Limb (tissue), 2 donors: ENCODE data around the gene AGMO.

Experiments used
- DNase-seq, 2 donors: peaks; one replicate each; pipeline ENCODE4 v3.0.0-alpha.2; 2016; ENCODE audit errors: extremely low spot score in 2 of 2

The AGMO gene

DNA sequence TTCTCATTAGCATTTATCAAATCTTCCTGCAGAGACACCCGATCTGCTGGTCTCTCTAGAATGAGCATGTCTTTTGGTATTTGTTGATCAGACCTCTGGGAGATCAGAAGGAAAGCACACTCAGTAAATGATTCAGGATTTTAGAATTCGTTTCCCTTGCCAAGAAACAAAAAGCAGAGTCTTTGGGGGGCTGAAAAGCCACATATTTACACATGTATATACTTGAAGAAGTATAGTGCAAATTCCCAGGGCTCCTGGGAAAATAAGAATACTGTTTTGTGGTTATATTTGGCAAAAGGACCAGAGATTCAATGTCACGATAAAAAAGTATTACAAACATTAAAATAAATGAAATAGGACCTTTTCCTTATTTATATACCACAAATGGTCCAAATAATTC lies 100.2 kb downstream of the AGMO start:
- DNase-seq, result no peak

DNA sequence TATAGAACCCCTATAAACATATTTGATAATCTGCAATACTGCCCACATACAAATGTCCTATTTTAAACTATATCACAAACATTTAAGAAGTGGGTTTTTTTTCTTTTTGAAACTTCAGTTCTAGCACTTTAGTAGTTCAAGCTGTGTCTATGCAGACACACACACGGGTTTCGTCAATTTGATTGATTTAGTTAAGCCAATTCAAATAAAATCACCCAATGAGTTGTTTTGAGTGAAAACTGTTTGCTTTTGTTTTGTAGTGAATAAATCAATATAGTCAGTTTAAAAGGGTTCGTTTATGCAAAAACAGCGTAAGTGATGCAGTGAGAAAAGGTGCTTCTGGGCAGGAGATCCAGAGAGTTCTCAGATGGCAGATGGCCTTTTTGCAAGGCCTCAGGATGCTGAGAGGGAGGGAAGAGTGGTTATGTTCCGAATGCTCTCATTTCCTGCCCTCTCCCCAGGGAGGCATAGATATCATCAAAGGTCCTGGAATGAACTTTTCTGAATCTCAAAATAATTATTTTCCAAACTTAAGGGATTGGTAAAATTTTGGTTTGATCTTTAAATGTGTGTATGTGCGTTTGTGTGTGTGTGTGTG lies 102.7 kb downstream of the AGMO start:
- DNase-seq, result no peak

DNA sequence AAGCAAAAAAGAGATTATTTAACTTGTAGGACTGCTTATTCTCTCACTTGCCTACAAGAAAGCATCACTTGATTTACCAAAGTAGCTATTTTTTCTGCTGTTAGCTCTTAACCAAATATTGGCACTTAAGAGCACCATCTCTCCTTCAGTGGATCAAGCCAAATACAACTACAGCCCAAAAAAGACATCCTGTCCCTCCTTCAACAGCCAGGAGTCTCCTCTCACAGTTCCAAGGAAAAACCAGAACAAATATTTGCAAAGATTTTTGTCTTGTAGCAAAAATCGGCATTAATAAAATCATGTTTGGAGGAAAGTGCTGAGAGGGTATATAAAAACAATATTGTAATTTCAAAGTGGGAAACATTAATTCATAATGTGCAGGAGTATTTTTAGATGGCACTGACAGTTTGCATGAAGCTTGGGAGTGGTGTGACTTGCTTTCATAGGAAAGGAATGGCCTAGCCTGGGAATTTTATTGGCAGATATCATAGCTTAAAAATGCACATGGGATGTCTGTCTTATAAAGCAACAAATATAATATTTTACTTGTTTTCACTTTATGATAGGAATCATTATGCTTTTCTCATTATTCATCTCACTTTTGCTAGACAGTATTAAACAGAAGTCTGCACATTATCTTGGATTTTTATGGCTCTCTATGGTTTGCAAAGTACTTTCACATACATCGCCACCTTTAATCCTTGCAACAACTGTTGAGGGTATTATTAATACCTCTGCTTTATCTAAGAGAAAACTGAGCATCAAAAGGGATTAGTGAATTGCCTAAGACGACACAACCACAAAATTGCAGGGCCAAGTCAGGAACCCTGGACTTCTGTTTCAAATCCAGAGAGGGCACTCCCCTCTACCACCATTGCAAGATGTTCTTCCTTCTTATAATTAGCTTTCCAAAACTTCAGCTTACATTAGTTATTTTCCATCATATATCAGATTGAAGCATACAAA lies 103.5 kb downstream of the AGMO start:
- no peak for DNase-seq

DNA sequence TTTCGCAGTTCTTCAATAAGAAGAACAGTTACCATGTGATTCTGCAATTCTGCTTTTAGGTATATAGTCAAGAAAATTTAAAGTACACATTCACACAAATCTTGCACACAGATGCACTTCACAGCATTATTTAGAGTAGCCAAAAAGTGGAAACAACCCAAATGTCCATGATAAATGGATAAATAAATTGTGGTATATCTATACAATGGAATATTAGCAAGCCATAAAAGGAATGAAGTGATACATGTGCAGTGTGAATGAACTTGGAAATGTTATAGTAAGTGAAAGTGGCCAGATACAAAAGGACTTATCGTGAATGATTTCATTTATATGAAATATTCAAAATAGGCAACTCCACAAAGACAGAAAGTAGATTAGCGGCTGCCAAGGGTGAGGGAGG lies 109.1 kb downstream of the AGMO start:
- DNase-seq, result no peak

GRCh38 chr7:15446722-15447121 lies 115.1 kb downstream of the AGMO start:
- no peak for DNase-seq

DNA sequence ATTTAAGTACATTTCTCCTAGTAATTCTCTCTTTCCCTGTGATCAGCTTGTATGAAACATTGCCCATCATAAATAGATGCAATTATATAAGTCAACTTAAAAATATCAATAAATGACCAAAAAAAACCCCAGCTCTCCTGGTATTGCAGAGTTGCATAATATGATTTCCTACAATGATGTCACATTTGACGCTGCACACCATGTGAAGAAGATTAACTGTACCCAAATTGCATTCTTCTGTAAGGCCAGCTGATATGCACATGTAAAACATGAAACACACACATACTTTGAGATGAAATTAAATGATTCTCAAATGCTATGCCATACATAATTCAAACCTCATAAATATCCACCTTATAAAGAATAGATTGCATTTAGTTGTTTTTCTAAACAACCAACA lies 115.5 kb downstream of the AGMO start:
- no peak for DNase-seq

GRCh38 chr7:15441915-15442314 lies 119.9 kb downstream of the AGMO start:
- DNase-seq, result no peak

GRCh38 chr7:15440482-15440881 lies 121.3 kb downstream of the AGMO start:
- DNase-seq, result no peak

DNA sequence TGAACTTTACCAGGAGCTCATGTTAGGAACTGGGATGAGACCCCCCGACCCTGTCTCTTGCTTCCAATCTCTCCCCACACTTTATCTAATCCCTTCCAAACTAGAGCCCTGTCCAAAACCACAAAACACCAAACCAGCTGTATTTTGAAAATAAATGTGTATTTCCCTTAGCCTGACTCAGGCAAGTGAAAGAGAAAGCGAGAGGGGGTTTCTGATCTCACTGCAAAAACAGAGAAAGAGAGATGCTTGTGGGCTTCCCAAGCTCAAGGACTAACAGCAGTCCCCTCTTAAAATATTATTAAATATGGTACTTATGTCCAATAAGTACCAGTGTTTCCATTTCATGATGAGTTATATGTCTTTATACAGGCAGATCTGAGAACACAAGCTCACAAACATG lies 122.0 kb downstream of the AGMO start:
- DNase-seq, result no peak

- no peak for DNase-seq
Measured at GRCh38 chr7:15433151-15433550, 128.7 kb downstream of the AGMO start.

GRCh38 chr7:15430911-15431310 lies 130.9 kb downstream of the AGMO start:
- DNase-seq, result no peak

DNA sequence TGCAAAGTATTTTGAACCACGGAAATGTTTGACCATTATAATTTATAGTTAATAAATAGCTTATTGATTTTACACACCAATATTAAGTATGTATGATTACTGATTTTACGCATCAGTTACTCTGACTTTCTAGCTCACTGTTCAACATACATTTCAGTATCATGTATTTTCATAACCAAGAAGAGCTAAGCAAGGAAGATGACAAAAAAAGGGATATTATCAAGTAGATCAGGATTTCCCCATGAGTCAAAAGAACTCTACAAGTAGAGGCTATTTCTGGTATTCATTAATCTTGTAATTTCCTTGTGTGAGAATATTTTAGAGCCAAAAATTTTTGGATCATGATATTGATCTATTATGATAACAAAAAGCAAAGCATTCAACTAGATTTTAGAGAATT lies 131.6 kb downstream of the AGMO start:
- no peak for DNase-seq

- no peak for DNase-seq
Measured at GRCh38 chr7:15424468-15424867, 137.3 kb downstream of the AGMO start.

DNA sequence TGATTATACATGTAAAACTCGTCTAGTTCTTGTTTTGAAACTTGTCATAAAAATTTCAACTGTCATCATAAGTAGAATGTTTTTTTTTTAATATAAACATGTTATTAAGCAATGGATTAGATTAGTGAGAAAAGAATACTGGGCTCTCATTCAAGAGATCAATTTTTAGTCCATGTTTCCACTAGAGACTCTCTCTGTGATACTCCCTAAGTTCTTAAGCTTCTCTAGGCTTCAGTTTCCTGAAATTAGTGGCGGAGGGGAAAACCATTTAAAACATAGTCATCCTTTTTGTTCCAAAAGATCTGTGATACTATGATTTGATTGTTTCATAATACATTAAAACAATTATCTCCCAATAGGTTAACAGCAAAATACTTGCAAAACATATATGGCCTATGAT lies 142.2 kb downstream of the AGMO start:
- DNase-seq, result no peak

DNA sequence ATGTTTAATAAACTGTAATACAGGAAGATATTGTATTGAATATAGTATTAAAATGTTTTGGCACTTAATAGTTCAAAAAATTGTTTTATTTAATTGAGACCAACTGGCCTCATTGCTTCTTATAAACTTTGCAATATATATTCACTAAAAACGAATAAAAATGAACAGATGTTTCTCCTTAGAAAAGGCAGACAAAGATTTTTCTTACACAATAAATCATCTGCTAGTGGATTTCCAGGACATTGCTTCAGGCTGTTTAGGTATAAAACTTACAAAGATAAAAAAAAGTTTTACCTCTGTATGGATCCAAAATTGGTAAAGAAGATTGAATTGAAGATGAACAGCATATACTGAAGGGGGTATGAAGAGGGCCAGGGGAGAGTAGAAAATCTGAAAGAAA lies 143.6 kb downstream of the AGMO start:
- DNase-seq, result no peak

GRCh38 chr7:15417341-15417988 lies 144.3 kb downstream of the AGMO start:
- no peak for DNase-seq

DNA sequence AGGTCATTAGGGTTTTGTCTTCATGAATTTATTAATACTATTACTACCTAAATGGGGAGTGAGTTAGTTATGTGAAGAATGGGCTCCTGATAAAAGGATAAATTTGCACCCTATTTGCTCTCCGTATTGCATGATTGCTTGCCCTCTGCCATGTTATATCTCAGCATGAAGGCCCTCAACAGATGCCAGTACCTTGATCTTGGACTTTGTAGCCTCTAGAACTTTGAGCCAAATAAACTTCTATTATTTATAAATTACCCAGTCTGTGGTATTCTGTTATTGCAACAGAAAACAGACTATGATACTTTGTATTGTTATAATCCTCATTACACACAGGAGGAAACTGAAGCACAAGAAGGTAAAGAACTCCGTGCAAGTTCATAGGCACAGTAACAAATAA lies 150.8 kb downstream of the AGMO start:
- DNase-seq, result no peak

DNA sequence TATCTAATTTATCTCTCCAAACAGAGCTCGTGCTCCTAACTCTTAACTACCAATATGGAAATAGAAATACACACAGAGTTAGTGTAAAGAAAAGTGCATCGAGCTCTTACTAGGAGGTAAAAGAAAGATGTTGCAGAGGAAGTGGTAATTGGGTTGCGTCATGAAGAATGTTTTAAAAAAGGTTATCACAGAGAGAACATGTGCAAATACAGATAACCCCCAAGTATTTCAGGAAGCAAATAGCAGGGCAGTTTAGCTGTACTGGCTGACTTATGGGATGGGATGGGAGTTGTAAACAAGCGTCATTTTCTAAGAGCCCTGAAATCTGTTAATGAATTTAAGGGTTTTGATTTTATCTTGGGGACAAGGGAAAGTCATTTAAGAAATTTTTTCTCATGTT lies 153.9 kb downstream of the AGMO start:
- DNase-seq, result no peak

DNA sequence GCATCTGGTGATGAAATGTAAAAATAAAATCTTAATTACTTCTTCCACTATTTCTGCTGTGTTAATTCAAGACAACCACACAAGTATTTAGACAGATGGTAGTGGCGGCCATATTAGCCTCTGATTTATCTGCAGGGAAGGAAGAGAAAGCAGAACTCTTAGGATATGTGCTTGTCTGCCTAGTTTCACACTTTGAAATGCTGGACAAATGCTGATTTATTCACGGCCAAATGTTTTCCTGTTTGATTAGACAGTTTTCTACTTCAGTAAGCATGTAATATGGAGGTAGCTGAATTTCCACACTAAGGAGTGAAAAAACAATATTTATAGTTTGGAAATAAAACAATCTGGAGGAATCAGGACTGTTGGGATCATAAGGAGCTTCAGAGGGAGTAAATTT lies 158.1 kb downstream of the AGMO start:
- no peak for DNase-seq

- DNase-seq, result no peak
Measured at GRCh38 chr7:15403315-15403714, 158.5 kb downstream of the AGMO start.

GRCh38 chr7:15402436-15403136 lies 159.2 kb downstream of the AGMO start:
- DNase-seq, result no peak

- no peak for DNase-seq
Measured at GRCh38 chr7:15400440-15400839, 161.4 kb downstream of the AGMO start.
